ENCODE measurements around the gene ORC4.

GRCh38 chr2:148065936-148066335, 45.4 kb upstream of the ORC4 start:
- TF ChIP-seq CTCF (IDR thresholded peaks at IDR 0.05; ENCODE audit: control extremely low read depth in 1 of 3, insufficient read depth in 1 of 3, low read depth in 1 of 3, low read length in 3 of 3) (no peak), CHD7 (IDR thresholded peaks at IDR 0.05; ENCODE audit: insufficient replicate concordance, low read length) (no peak), TEAD4 (IDR thresholded peaks at IDR 0.05; ENCODE audit: low read depth, low read length) (no peak), KDM1A (IDR thresholded peaks at IDR 0.05; ENCODE audit: borderline replicate concordance, low read length) (no peak), BACH1 (IDR thresholded peaks at IDR 0.05; ENCODE audit: low read length) (no peak), TAF1 (IDR thresholded peaks at IDR 0.05; ENCODE audit: low read depth, low read length) (no peak)
- TF ChIP-seq, protein P1, sequence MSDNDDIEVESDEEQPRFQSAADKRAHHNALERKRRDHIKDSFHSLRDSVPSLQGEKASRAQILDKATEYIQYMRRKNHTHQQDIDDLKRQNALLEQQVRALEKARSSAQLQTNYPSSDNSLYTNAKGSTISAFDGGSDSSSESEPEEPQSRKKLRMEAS (IDR thresholded peaks at IDR 0.05): no peak

Measured in H1 (cell line).